ENCODE data around the gene PDE2A.

DNA sequence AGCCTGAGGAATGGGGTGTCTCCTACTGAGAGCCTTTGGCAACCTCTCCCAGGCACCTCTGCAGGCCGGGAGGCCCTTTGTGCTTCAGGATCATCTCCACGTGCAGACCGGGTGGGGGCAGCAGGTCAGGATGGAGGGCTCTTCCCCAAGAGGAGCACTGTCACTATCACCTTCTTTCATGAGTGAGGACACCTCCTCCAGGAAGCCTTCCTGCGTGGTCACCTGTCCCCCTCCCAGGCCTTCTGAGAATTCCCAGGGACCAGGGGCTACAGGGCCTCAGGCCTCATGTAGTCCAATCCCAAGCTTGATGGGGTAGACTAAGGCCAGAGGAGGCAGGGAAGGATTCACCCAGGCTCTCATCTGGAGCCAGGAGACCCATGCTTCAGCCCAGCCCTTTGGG lies 57.6 kb downstream of the PDE2A start:
- TF ChIP-seq CTCF (IDR thresholded peaks at IDR 0.05; ENCODE audit: extremely low read depth in 1 of 2, insufficient read depth in 1 of 2, low read depth in 1 of 2, low read length in 2 of 2) (no peak), EZH2 (IDR thresholded peaks at IDR 0.05; ENCODE audit: borderline replicate concordance, low read depth, low read length, severe bottlenecking) (no peak), POLR2A (IDR thresholded peaks at IDR 0.05; ENCODE audit: low read depth, low read length) (no peak), POLR2AphosphoS5 (IDR thresholded peaks at IDR 0.05; ENCODE audit: insufficient read depth, low read depth, low read length) (no peak), MAX (IDR thresholded peaks at IDR 0.05; ENCODE audit: insufficient read depth, insufficient read length) (no peak), JUN (IDR thresholded peaks at IDR 0.05; ENCODE audit: borderline replicate concordance, insufficient read depth, insufficient read length, low read depth) (no peak), MYC (IDR thresholded peaks at IDR 0.05; ENCODE audit: low read depth, low read length) (no peak), GATA2 (IDR thresholded peaks at IDR 0.05; ENCODE audit: insufficient read depth, insufficient read length, low read depth, low read length) (no peak)

Data from endothelial cell of umbilical vein (primary cell).